Stimulated activated naive CD4-positive, alpha-beta T cell (primary cell): ENCODE data around the gene IKBIP.
"Not testable (repeated sequence)": the region's sequence is repeated elsewhere in the genome, so short reads cannot be mapped to it uniquely, and the experiment has no call there.

Experiments
- DNase-seq, 6 experiments: peaks; one replicate each; lab custom pipeline; 2025; lab: John Stamatoyannopoulos, UW

IKBIP gene

DNA sequence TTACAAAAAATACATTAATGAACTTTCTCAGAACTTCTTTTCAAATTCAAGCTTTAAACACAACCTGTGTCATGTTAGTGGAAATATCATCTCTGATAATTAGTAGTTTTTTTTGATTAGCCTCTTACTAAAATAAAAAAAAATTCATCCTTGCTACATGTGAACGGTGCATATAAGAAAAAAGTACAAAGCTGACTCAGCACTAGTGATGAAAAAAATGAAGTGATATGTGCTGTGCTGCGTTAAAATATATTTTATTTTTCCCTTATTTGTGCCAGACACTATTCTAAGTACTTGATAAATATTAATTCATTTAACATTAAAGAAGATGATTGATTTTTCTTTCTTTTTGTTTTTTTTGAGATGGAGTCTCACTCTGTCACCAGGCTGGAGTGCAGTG, 7.5 kb downstream of the IKBIP start:
- DNase-seq = no peak

DNA sequence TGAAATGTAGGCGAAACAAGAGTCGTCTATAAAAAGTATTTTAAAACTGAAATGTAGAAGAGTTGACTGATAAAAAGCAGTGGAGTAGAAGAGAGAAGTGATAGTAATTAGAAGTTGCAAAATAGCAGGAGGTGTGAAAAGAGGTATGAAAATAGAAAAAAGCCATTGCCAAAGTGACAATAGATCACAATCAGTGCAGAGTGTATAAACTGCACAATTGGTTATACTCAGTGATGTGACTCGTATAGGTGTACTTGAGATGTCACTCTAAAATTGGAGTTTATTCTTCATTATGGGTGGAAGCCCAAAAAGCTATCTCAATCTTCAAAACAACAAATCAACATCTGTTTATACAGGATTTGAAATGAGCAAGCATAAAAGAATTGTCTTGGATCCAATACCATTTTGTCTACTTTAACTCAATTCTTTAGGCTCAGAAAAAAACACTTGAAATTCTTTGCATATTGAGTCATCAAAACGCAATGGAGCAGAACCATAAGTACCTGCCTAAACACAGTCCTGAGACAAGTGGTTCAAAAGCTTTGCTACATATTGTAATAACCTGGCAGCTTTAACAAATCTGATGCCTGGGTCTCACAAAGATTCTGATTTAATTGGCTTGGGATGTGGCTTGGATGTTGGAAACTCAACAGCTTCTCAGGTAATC, 8.8 kb downstream of the IKBIP start:
- no peak for DNase-seq

DNA sequence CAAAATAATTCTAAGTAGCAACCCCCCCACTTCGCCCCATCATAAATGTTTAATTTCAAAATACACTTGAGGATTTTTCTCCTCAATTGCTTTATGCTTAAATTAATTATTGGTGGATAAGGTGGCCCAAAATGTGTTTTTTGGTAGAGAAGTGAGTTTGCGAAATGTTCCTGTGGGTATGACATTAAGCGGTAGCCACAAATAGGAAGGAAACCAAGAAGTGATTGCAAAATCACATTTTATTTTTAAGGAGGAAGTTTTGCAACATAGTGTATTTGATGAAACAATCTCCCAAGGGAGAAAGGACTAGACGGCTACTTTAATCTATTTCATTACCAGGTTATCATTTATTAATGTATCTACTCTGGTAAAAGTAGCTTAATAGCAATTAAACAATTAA, 25.6 kb downstream of the IKBIP start:
- DNase-seq = no peak

DNA sequence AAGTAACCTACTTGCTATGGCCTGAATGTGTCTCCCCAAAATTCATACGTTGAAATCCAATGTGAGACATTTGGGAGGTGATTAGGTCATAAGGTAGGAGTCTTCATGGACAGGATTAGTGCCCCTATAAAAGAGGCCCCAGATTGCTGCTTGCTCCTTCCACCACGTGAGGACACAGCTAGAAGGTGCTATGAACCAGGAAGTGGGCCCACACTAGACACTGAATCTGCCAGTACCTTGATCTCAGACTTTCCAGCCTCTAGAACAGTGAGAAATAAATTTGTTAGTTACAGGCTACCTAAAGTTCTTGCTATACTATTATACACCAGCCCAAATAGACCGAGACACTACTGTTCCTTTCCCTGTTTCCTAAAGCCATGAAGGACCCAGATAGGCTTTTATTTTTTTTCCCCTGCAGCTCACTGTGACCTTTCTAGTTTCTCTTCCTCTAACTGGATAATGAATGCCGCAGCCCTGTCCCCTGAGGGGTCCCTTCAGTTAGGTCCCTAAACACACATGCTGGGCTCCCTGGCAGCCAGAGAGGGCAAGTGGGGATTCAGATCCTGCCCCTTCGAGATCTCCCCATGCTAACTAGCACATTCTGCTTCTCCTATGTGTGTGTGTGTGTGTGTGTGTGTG, 31.8 kb downstream of the IKBIP start:
- DNase-seq = no peak

DNA sequence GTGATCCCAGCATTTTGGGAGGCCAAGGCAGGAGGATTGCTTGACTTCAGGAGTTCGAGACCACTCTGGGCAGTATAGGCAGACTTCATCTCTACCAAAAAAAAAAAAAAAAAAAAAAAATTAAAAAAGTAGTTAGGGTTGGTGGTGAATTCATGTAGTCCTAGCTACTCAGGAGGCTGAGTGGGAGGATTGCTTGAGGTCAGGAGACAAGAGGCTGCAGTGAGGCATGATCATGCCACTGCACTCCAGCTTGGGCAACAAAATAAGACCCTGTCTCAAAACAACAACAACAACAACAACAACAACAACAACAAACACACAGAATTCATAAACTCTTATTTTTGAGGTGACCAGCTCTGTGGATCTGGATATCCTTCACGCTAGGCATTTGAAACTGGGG, 34.0 kb downstream of the IKBIP start:
- no peak for DNase-seq

DNA sequence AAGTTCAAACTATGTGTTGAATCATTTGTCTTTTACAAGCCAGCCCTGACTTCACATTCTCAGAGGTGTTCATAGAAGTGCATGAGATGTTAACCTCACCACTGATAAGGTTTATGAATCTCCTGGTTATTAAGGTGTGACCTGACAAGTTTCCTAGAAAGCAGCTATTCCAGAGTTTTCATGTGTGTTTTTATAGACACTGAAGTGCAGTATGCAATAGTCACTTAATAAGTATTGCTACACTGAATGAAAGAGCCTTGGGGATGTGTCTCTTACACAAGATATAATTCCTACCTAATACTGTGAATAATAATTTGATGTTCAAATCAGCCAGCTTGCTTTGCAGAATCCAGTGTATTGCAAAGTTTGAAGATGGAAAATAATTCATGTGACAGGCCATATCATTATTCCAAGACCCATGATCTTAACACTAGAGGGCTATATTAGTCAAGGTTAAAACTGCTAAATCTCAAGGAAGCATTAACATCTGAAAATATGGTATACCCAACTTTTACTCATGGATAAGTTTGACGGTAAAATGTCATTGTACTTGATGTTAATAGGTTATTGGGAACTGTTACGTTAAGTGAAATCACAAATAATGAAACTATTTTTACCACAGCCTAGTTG, 38.1 kb downstream of the IKBIP start:
- DNase-seq = no peak

DNA sequence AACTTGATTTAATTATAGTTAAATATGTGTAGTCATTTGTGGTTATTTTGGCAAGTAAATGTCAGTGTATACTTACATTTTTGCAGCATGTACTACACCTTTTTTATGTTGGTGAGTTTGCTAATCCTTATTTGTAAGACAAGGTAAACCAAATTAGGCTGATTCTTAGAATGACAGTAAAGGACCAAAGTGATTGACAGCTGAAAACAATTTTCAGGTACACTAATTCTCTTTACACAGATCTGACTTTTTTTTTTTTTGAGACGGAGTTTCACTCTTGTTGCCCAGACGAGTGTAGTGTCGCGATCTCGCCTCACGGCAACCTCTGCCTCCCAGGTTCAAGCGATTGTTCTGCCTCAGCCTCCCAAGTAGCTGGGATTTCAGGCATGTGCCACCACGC, 42.7 kb downstream of the IKBIP start:
- no peak for DNase-seq

DNA sequence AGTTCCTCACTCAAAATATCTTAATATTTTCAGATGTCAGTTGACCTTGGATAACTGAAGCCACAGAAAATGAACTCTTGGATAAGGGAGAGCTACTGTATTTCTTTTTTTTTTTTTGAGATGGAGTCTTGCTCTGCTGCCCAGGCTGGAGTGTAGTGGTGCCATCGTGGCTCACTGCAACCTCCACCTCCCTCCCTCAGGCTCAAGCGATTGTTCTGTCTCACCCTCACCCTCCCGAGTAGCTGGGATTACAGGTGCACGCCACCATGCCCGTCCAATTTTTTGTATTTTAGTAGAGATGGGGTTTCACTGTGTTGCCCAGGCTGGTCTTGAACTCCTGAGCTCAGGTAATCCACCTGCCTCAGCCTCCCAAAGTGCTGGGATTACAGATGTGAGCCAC, 47.3 kb downstream of the IKBIP start:
- not testable (repeated sequence) for DNase-seq

DNA sequence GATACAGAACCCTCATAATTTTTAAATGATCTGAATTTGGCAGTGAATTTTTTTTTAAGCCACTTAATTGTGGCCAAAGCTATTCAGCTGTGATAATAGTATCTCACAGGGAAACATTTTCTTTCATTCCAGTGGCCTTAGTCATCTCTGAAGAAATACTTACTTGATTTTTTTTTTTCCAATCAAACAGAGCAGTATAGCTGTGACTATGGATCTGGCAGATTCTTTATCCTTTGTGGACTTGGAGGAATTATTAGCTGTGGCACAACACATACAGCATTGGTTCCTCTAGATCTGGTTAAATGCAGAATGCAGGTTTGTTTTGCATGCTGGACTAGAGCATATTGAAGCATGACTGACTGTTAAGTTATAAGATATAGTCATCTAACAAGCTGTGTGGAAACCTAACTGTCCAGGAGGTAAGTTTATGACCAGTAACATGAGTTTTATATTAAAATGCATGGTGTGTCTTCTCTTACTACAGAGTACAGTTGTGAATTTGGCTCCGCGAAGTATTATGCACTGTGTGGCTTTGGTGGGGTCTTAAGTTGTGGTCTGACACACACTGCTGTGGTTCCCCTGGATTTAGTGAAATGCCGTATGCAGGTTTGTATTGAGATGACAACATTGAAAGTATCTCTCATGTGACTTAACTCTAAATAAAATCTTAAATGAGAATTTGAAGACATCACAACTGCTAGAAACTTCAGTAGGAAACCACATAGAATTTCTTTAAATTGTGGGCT, 49.2 kb downstream of the IKBIP start:
- peak in 2 of 6 experiments; percentile 5 to 16 for DNase-seq

DNA sequence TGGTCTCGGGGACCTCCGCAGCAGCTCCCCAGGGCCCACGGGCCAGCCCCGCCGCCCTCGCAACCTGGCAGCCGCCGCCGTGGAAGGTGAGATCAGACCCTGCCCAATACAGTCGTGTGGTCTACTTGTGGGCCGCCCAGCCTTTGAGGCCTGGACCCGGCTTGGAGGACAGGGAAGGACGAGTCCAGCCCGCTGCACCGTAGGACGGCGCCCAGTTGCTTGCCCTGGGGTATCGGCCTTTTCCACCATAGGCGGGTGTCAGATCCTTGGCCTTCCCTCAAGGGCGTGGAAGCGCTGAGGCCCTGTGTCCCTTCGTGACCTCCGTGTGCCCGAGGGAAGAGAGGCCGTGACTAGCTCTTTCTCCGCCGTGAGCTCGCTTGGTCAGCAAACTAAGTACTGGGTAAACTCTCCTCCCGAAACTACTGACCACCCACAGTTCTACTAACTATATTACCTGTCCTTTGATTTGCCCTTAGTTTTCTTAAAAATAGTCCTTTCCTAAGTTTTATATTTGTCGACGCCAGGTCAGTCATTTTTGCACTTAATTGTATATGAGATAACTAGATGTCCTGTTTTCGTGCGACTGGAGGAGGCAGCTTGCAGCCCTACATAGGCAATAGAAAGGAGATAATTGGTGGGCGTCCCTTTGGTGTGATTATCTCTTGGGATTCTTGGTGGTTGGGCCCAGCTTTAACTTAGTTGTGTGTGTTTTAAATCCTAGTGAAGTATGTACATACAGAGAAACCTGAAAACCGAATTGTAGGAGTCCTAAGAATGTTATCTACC, 50.3 kb downstream of the IKBIP start:
- DNase-seq = peak in 2 of 6 experiments; percentile 31 to 35

DNA sequence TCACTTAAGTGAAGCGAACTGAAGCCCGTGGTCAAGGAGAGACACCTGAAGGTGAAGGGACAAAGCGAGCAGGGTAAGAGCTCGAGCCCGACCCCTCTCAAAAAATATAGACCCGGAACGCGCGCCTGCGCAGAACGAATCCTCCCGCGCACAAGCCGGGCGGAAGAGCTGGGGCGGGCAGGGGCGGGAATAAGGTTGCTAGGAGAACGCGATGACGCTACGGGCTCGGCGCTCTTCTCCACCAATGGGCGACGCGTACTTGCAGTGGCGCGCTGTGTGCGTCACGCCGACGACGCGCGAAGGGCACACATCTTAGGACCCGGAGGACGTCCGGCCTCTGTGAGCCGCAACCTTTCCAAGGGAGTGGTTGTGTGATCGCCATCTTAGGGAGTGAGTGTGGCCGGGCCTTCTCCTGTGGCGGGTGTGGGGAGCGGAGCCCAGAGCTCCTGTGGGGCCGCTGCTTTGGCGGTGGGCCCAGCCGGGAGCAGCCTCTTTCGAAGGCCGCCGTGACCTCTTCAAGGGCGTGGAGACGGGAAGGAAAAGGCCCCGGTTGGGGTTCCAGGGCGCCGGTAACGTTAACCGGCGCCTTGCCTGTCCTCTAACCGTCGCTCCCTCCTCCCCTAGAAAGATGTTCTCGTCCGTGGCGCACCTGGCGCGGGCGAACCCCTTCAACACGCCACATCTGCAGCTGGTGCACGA, 51.1 kb downstream of the IKBIP start, which contains the start of gene SLC25A3:
SLC25A3 (plus strand) TSS at position 336 of the 699 bp plus-strand sequence; CDS start at position 629, 293 bp downstream.
- peak; percentile 87 to 94 (median 93) for DNase-seq

DNA sequence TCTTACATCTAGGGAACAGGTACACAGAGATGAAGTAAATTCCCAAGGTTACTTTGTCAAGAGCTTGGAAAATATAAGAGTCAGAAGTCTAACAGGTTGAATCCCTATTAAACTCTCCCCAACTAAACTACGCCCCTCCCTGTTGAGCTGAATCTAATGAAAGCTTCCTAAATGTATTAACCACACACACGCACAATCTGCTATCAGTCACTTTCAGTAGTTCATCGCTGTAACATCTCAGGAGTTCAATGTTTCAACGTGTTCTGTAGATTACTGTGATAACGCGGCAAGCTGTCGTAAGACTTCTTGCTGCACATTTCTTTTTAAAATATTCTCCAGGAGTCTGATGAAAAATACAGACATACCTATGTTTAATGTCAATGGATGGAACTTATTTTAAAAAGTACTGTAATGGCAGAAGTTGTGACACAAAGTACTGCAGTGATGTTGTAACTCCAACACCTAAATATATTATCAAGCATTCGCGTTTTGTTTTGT, 51.7 kb downstream of the IKBIP start:
- peak in 1 of 6 experiments; percentile 62 for DNase-seq

DNA sequence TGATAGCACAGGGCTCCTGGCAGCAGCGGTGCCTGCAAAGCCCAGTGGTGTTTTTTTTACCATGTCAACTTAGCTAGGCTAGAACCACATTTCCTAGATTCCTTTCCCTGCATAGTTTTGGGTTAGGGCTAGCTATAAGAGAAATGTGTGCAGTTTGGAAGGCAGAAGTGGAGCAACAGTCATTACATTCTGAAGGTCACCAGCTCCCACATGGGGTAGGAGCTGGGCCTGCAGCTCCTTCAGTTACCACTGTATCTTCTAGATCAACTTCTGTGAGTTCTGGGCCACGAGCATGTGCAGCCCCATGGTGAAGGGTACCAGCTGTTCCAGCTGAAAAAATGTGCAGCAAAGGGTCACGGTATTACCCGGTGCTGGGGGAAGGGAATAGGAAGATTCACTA, 53.4 kb downstream of the IKBIP start:
- no peak for DNase-seq

DNA sequence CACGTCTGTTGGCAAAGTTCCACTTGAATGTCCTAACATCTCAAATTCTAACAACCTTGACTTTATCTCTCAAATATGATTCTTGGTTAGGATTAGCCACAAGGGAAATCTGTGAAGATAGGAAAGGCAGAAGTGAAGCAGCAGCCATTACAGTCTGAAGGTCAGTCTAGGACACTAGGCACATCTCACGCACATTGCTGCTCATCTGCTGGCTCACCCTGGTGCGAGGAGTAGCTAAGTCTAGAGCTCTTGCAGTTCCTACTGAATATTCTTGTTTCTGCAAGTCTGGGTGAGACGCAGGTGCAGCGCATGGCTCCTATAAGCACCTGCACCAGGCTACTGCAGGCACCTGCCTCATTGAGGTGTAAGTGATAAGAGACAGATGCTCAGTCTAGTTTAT, 57.5 kb downstream of the IKBIP start:
- no peak for DNase-seq

DNA sequence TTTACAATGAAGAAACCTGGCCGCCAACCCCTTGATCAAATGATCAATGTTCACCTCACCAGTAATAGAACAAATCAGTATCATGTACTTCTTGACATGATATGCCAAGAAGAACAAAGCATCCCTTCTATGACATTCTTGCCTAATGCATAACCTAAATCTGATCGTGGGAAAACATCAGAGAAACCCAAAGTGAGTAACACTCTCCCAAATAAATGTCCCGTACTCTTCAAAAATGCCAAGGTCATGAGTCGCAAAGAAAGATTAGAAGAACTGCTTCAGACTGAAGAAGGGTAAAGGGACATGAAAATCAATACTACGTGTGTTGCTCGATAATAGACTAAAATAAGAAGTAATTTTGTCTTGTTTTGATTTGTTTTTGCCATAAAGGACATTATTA, 62.5 kb downstream of the IKBIP start:
- no peak for DNase-seq

DNA sequence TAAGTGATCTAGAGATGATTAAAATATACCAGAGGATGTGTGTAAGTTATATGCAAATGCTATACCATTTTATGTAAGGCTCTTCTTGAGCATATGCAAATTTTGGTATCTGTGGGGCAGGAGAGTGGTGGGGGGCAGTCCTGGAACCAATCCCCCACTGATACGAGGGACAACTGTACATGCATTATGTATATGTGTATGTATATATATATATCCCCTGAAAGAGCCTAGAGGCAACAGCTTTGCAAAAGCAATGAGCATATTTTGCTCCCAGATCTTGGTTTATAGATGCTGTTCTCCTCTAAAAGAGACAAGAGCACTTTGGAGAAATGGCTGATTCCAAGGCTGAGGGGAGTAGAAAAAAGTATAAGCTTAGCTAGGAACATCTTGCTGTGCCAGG, 63.5 kb downstream of the IKBIP start:
- DNase-seq = no peak

DNA sequence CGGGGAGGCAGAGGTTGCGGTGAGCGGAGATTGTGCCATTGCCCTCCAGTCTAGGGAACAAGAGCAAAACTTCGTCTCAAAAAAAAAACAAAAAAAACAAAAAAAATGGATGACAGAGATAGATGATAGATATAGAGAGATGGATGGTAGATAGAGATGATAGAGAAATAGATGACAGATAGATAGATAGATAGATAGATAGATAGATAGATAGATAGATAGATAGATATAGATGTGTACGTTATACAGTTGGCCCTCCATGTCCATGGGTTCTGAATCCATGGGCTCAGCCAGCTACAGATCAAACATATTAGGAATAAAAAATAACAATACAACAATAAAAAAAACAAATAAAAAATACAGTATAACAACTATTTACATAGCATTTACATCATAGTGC, 63.9 kb downstream of the IKBIP start:
- DNase-seq = no peak

DNA sequence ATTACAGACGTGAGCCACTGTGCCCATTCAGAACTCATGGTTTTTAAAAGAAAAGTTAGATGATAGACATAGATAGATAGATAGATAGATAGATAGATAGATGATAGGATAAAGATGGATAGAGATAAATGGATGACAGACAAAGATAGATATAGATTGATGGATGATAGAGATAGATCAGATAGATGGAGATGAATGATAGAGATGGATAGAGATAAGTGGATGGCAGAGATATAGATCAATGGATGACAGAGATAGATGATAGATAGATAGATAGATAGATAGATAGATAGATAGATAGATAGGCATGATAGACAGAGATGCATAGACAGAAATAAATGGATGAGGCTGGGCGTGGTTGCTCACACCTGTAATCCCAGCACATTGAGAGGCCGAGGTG, 64.8 kb downstream of the IKBIP start:
- no peak for DNase-seq

DNA sequence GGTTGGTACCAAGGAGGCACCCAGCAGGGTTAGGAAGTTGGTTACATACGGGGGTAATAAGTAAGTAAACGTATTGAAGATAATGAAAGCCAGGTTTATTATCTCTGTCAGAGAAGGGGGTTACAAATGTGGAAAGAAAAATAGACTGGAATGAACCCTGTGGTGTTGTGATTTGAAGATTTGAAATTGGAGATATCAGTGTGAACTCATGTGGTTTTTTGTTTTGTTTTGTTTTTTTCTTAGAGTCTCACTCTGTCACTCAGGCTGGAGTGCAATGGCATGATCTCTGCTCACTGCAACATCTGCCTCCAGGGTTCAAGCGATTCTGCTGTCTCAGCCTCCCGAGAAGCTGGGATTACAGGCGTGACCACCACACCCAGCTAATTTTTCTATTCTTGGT, 65.2 kb downstream of the IKBIP start:
- no peak for DNase-seq

DNA sequence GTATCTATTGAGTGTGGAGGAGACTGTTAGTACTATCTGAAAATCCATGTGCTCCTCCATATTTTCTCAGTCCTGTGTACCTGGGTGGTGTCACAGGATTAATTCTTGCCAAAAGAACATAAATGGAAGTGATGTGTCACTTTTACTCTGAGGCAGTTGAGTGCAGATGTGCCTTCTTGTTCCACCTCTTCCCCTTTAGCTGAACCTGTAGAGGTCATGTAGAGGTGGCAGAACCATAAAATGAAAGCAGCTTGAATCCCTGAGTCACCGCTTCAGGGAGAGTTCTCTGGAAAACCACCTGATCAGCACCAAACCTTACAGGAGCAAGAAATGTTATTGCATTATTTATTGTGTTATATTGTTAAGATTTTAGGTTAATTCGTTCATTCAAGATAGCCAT, 65.8 kb downstream of the IKBIP start:
- DNase-seq = no peak

DNA sequence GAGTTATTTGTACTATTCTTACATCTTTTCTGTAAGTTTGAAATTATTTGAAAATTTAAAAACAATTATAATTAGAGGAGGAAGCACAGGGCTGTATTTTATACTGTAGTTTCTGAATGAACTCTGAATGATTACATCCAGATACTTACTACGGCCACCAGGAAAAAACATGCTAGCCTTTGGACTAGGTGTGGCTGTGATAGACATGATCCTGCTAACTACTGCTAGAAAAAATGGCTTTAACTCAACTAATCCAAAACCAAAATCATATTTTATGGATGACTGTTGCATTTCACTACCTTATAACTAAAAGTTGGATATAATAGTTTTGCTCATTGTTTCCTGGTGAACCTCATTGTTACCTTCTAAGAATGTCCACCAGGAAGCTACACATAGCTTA, 66.2 kb downstream of the IKBIP start:
- no peak for DNase-seq
